Gastrocnemius medialis (tissue), 4 donors: ENCODE data around the gene IQGAP2. TPM values are rescaled to one million over a fixed set of nuclear protein-coding genes. Genes with fewer than 3 reads are reported as not detected.

ENCODE experiments used
- ATAC-seq, 2 donors: fragments of 150-250 bp; one replicate each; pipeline ENCODE4 v1.9.1; 2016
- DNase-seq, 2 donors: peaks; one replicate each; pipeline ENCODE4 v3.0.0-alpha.2; 2019
- H3K27ac ChIP-seq, 4 donors: fragments of 200-600 bp; sonication (generic); 1 replicate in 1 of 4; 2 replicates in 3 of 4; pipeline ENCODE4 v1.5.1; 2016 to 2018; ENCODE audit warnings: mild to moderate bottlenecking in 2 of 4, moderate library complexity in 1 of 4
- H3K27me3 ChIP-seq, 3 donors: fragments of 200-600 bp; sonication (generic) in 2 of 3; 1 replicate in 1 of 3; 2 replicates in 2 of 3; pipeline versions ENCODE4 v1.5.1 to v1.6.0; 2016 to 2019; ENCODE audit warnings: mild to moderate bottlenecking in 1 of 3, moderate library complexity in 1 of 3
- H3K36me3 ChIP-seq, 2 donors: fragments of 200-600 bp; sonication (generic) in 1 of 2; one replicate each; pipeline ENCODE4 v1.5.1; 2017 to 2018
- H3K4me1 ChIP-seq, 2 donors: fragments of 200-600 bp; sonication (generic) in 1 of 2; one replicate each; pipeline ENCODE4 v1.5.1; 2016 to 2017; ENCODE audit warnings: mild to moderate bottlenecking in 2 of 2
- H3K4me3 ChIP-seq, 4 donors: fragments of 200-600 bp; sonication (generic) in 3 of 4; 1 replicate in 1 of 4; 2 replicates in 3 of 4; pipeline ENCODE4 v1.5.1; 2016 to 2019; ENCODE audit warnings: mild to moderate bottlenecking in 2 of 4
- H3K9me3 ChIP-seq, 3 donors: fragments of 200-600 bp; sonication (generic) in 2 of 3; 1 replicate in 1 of 3; 2 replicates in 2 of 3; pipeline ENCODE4 v1.5.1; 2016 to 2019
- CTCF ChIP-seq, 5 experiments: fragments of 450-650 bp in 3 of 5; fragments of 200-600 bp in 2 of 5; sonication (generic) in 2 of 5; IDR thresholded peaks in 4 of 5; conservative IDR thresholded peaks in 1 of 5; 1 replicate in 4 of 5; 2 replicates in 1 of 5; pipeline ENCODE4 v1.5.1; 2016 to 2019; ENCODE audit warnings: antibody characterized with exemption in 5 of 5, mild to moderate bottlenecking in 3 of 5, moderate library complexity in 3 of 5
- POLR2A ChIP-seq, 2 donors: fragments of 450-650 bp; IDR thresholded peaks; one replicate each; pipeline ENCODE4 v1.6.1; 2017; ENCODE audit warnings: antibody characterized with exemption in 2 of 2, mild to moderate bottlenecking in 2 of 2, moderate library complexity in 2 of 2
- in situ Hi-C, 4 donors: fragments of 200-750 bp; cut with MboI; loops; one replicate each; pipeline versions ENCODE4 v1.15.0 to v1.8.0; 2017; ENCODE audit warnings: low sequenced_read_pairs in 4 of 4
- intact Hi-C: fragments of 100-400 bp; cut with DNase I; formaldehyde crosslinking; loops from one replicate; pipeline ENCODE4 v1.15.1; 2023; ENCODE audit warnings: low total_unique reads
- total RNA-seq, 4 donors: library from RNA; depleted of rRNA; stranded (reverse); fragments of >200 nt; gene quantifications; one replicate each; pipeline versions ENCODE4 v1.1.0 to v1.2.3, GENCODE V29; 2016

Gene IQGAP2
- total RNA-seq, 4 donors from 2014 or later: 1.5 to 6.8 (median 2.5) TPM

- Histone ChIP-seq H3K4me1 (no peaks in the 10 kb centered on the region), H3K27me3 (no peaks in the 10 kb centered on the region), H3K4me3 (no peak overlapping the region), H3K9me3 (no peaks in the 10 kb centered on the region), H3K36me3 (no peaks in the 10 kb centered on the region), H3K27ac (no peak overlapping the region)
- no peak for TF ChIP-seq CTCF (IDR thresholded peaks at IDR 0.05 in 4 of 5, conservative IDR thresholded peaks at IDR 0.05 in 1 of 5)
- TF ChIP-seq POLR2A (IDR thresholded peaks at IDR 0.05): no peak
- ATAC-seq: no peak
- intact Hi-C loops (no loop called here), in situ Hi-C loops (no loop called here)
- no peak for DNase-seq
Measured at GRCh38 chr5:76529464-76530344, 126.6 kb downstream of the IQGAP2 start.

- ATAC-seq (no peak), DNase-seq (no peak)
- Histone ChIP-seq H3K4me3 (no peak overlapping the region), H3K4me1 (no peaks in the 10 kb centered on the region), H3K27ac (no peak overlapping the region), H3K36me3 (no peaks in the 10 kb centered on the region), H3K9me3 (no peaks in the 10 kb centered on the region), H3K27me3 (no peaks in the 10 kb centered on the region)
- intact Hi-C loops: no loop called here
- TF ChIP-seq POLR2A (IDR thresholded peaks at IDR 0.05): no peak
- TF ChIP-seq CTCF (IDR thresholded peaks at IDR 0.05 in 4 of 5, conservative IDR thresholded peaks at IDR 0.05 in 1 of 5): no peak
- in situ Hi-C loops: no loop called here
Measured at GRCh38 chr5:76532052-76532451, 129.0 kb downstream of the IQGAP2 start.

DNA sequence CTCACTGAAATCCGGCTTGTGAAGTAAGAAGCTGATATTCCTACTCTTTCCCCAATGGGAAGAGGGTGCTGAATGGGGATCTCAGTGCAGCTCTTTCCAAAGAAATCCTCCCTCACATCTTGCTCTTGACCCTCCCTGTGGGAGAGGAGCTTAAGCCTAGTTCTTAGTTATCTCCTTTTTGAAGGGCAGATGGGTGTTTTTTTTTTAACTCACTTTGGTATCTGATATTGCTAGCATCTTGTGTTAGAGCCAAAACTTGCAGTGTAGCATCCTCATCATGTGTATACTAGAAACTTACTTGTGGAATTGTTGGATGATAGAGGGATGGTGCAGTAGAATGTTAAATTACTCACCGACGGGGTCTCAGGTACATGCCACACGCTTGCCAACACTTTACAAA, 129.9 kb downstream of the IQGAP2 start:
- Histone ChIP-seq H3K9me3 (no peaks in the 10 kb centered on the region), H3K4me3 (no peak overlapping the region), H3K27ac (no peak overlapping the region), H3K36me3 (no peaks in the 10 kb centered on the region), H3K4me1 (no peaks in the 10 kb centered on the region), H3K27me3 (no peaks in the 10 kb centered on the region)
- DNase-seq (no peak), ATAC-seq (no peak)
- in situ Hi-C loops: no loop called here
- TF ChIP-seq CTCF (IDR thresholded peaks at IDR 0.05 in 4 of 5, conservative IDR thresholded peaks at IDR 0.05 in 1 of 5): no peak
- no peak for TF ChIP-seq POLR2A (IDR thresholded peaks at IDR 0.05)
- intact Hi-C loops: no loop called here

DNA sequence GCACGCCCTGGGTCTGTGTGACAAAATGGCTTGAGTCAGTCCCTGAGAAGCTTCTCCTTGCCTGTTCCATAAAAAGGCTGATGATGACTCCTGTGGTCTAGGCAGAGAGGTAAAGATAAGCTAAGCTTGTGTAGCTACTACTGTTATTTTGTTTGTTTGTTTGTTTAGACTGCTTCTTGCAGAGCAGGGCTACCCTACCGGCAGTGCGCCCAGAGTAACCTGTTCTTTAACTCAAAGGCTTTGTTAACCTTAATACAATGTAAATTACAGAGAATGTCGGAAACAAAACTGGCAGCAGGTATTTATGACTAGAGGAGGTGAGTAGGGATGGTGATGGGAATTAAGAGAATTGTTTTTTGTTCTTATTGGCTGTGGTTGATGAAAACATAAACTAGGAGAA, 132.5 kb downstream of the IQGAP2 start:
- DNase-seq (no peak), ATAC-seq (no peak)
- no peak for TF ChIP-seq CTCF (IDR thresholded peaks at IDR 0.05 in 4 of 5, conservative IDR thresholded peaks at IDR 0.05 in 1 of 5)
- no peak for TF ChIP-seq POLR2A (IDR thresholded peaks at IDR 0.05)
- Histone ChIP-seq H3K4me3 (no peak overlapping the region), H3K36me3 (no peaks in the 10 kb centered on the region), H3K4me1 (no peaks in the 10 kb centered on the region), H3K27me3 (no peaks in the 10 kb centered on the region), H3K9me3 (no peaks in the 10 kb centered on the region), H3K27ac (no peak overlapping the region)
- intact Hi-C loops: no loop called here
- in situ Hi-C loops: no loop called here
